Measurements from ENCODE around the gene CMIP. TPM values are rescaled to one million over a fixed set of nuclear protein-coding genes. Genes with fewer than 3 reads are reported as not detected.

The CMIP gene
- total RNA-seq, 1 experiment from 2014 or later, result 63.7 TPM

GRCh38 chr16:81551821-81552304 lies 107.3 kb downstream of the CMIP start:
- Mint-ChIP-seq H3K9me3 (no peaks in the 10 kb centered on the region), H3K27ac (no peak overlapping the region), H3K4me3 (no peak overlapping the region), H3K27me3 (ENCODE audit: low read depth) (no peaks in the 10 kb centered on the region), H3K36me3 (no peaks in the 10 kb centered on the region), H3K4me1 (peaks cover 27% of the 10 kb centered on the region)
- TF ChIP-seq ETV6 (CRISPR knock-in tag; IDR thresholded peaks at IDR 0.05), result no peak
- no peak for TF ChIP-seq ESRRA (CRISPR knock-in tag; IDR thresholded peaks at IDR 0.05; ENCODE audit: borderline replicate concordance)
- no peak for TF ChIP-seq ATF3 (CRISPR knock-in tag; conservative IDR thresholded peaks at IDR 0.05)
- no peak for TF ChIP-seq FOXK1 (CRISPR knock-in tag; IDR thresholded peaks at IDR 0.05)
- TF ChIP-seq MAX (CRISPR knock-in tag; IDR thresholded peaks at IDR 0.05), result no peak
- TF ChIP-seq STAT6 (CRISPR knock-in tag; conservative IDR thresholded peaks at IDR 0.05; ENCODE audit: low read depth), result no peak
- no peak for TF ChIP-seq CBFB (CRISPR knock-in tag; IDR thresholded peaks at IDR 0.05; ENCODE audit: low read depth)
- CTCF ChIA-PET, result interaction anchor here (1.0 to 1.4 kb wide), 2 partner anchors 9 to 34 kb away, joined by 3 read pairs; no protein-coding TSS in a partner anchor
- DNase-seq (ENCODE audit: low spot score), result no peak
- POLR2A ChIA-PET, result interaction anchor here (0.6 kb wide), 1 partner anchor 8 kb away, joined by 3 read pairs; no protein-coding TSS in a partner anchor
- no peak for ATAC-seq

GRCh38 chr16:81552743-81553079 lies 108.1 kb downstream of the CMIP start:
- ATAC-seq (peak; percentile 11; the same call in 1 of the 2 replicates), DNase-seq (ENCODE audit: low spot score) (no peak)
- TF ChIP-seq ZNF263 (CRISPR knock-in tag; IDR thresholded peaks at IDR 0.05; ENCODE audit: low read depth) (no peak), IRF1 (CRISPR knock-in tag; IDR thresholded peaks at IDR 0.05) (0 out of 2 replicates have a peak, but pooled peaks have one; percentile 27)
- no peaks in the 10 kb centered on the region for H3K27me3 Mint-ChIP-seq (ENCODE audit: low read depth)
- H3K27ac Mint-ChIP-seq, result peak overlapping the region; percentile 47; the same call in 1 of the 2 replicates
- H3K4me3 Mint-ChIP-seq, result no peak overlapping the region
- no peaks in the 10 kb centered on the region for H3K36me3 Mint-ChIP-seq
- POLR2A ChIA-PET, result no interaction called here
- H3K9me3 Mint-ChIP-seq, result no peaks in the 10 kb centered on the region
- H3K4me1 Mint-ChIP-seq, result peaks cover 23% of the 10 kb centered on the region
- CTCF ChIA-PET, result interaction anchor here (0.5 to 1.4 kb wide), 4 partner anchors 9 to 157 kb away, joined by 3 read pairs; no protein-coding TSS in a partner anchor

- DNase-seq (ENCODE audit: low spot score), result no peak
- POLR2A ChIA-PET, result no interaction called here
- H3K4me1 Mint-ChIP-seq, result peaks cover 28% of the 10 kb centered on the region
- H3K27me3 Mint-ChIP-seq (ENCODE audit: low read depth), result no peaks in the 10 kb centered on the region
- no peaks in the 10 kb centered on the region for H3K9me3 Mint-ChIP-seq
- H3K36me3 Mint-ChIP-seq, result no peaks in the 10 kb centered on the region
- TF ChIP-seq ZNF512 (CRISPR knock-in tag; IDR thresholded peaks at IDR 0.05; ENCODE audit: borderline replicate concordance) (no peak), GABPB1 (CRISPR knock-in tag; IDR thresholded peaks at IDR 0.05) (peak; percentile 63; the same call in 1 of the 2 replicates)
- no peak for ATAC-seq
- no peak overlapping the region for H3K4me3 Mint-ChIP-seq
- peak overlapping the region; percentile 3; the same call in 1 of the 2 replicates for H3K27ac Mint-ChIP-seq
- CTCF ChIA-PET, result interaction anchor here (0.5 to 1.4 kb wide), 4 partner anchors 10 to 156 kb away, joined by 3 read pairs; no protein-coding TSS in a partner anchor
Observed at GRCh38 chr16:81553080-81553813, 108.6 kb downstream of the CMIP start.

All from WTC11 (cell line).